Adipose tissue (tissue), 3 donors: ENCODE results near the gene BCL6. TPM values are rescaled to one million over a fixed set of nuclear protein-coding genes. Genes with fewer than 3 reads are reported as not detected.
"Not testable (repeated sequence)": the region's sequence is repeated elsewhere in the genome, so short reads cannot be mapped to it uniquely, and the experiment has no call there.

ENCODE experiments used
- H3K27ac ChIP-seq: one replicate; pipeline ENCODE4 v1.5.1; 2013; ENCODE audit warnings: low read depth, low read length
- WGBS, 3 donors: extraction: QIAGEN DNeasy Blood & Tissue Kit; methylation state at CpG; one replicate each; pipeline ENCODE4 v1.1.7; 2013; 5-methylcytosine and 5-hydroxymethylcytosine counted together
- polyA plus RNA-seq, 3 donors: library from polyadenylated mRNA; stranded (reverse); fragments of 200-250 nt; gene quantifications; one replicate each; pipeline ENCODE4 v1.2.3, GENCODE V29; 2013
- donor health status: healthy with polysubstance abuse.
- donor health status: Bipolar disorder and iron deficiency.
- donor health status: healthy.

The BCL6 gene
- polyA plus RNA-seq, 3 donors = 41.1 to 221 (median 96.3) TPM

- H3K27ac ChIP-seq = no peak overlapping the region
- 71 to 75% (median 72%) methylated on average over 4 of the region's 4 CpGs for WGBS, 3 donors
Observed at GRCh38 chr3:187695449-187695848, 49.8 kb downstream of the BCL6 start.

GRCh38 chr3:187694801-187695200, 50.5 kb downstream of the BCL6 start:
- H3K27ac ChIP-seq = no peak overlapping the region
- WGBS, 3 donors = 40 to 67% (median 57%) methylated on average over 3 of the region's 3 CpGs

- H3K27ac ChIP-seq = no peak overlapping the region
- WGBS, 3 donors = 96 to 100% (median 100%) methylated on average over 1 of the region's 1 CpG
Observed at GRCh38 chr3:187693431-187693830, 51.8 kb downstream of the BCL6 start.

DNA sequence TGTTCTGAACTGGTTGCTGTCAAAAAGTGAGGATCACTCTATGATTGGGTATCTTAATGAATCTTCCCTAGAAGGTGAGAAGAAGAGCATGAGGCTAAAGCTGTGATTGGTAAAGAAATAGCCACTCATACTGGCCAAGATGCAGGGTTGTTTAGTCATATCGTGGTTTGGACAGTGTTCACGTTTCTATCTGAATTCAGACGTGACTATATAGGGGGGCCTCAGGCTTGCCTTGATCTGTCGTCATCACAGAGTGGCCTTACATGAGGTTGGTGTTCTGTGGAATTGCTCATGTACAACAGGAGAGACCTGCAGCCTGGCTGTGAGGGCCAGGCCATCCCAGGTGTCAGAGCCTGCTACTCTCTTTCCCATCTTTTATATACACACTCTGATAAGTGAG, 55.3 kb downstream of the BCL6 start:
- WGBS, 3 donors = 66 to 73% (median 69%) methylated on average over 4 of the region's 4 CpGs

DNA sequence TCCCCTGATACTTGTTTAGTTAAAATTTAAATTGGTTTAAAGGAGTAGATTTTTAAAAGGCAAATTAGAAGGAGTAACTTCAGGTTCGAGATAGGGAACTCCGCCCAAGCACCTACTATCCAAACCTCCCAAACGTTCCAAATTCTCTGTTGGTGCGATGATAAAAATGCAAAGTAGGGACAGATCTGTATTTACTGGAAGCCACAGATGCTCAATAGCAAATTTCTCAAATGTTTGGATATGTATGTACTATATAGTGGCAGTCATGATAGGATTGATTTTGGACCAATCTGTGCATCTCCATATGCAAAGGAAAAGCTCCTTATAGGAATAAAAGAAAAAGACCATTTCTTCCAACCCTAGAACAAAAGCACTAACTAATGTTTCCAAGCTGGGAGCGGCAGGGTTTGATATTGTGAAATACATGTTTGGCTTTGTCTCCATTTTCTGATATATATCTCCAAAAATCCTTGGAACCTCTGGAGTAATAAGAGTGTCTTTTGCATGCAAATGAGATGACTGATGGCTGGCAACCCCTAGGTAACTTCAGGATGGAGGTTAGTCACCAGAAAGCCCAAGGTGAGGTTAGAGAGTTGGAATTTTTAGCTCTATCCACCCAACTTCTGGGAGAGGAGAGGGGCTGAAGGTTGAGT, 58.5 kb downstream of the BCL6 start:
- 90 to 94% (median 91%) methylated on average over 5 of the region's 5 CpGs for WGBS, 3 donors
- no peak overlapping the region for H3K27ac ChIP-seq

More for the DNA sequence above, 55.3 kb downstream of the BCL6 start:
- no peak overlapping the region for H3K27ac ChIP-seq

DNA sequence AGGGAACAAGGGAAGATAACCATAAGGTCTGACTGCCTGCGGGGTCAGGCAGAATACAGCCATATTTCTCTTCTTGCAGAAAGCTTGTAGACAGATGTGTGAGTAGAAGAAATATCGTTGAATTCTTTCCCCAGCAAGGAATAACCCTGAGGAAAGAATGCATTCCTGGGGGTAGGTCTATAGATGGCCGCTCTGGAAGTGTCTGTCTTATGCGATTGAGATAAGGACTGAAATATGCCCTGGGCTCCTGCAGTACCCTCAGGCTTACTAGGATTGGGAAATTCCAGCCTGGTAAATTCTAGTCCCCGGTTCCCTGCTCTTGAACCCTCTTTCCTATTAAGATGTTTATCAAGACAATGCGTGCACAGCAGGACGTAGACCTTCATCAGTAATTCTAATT, 59.3 kb downstream of the BCL6 start:
- H3K27ac ChIP-seq = no peak overlapping the region
- WGBS, 3 donors = 90 to 93% (median 91%) methylated on average over 7 of the region's 7 CpGs

DNA sequence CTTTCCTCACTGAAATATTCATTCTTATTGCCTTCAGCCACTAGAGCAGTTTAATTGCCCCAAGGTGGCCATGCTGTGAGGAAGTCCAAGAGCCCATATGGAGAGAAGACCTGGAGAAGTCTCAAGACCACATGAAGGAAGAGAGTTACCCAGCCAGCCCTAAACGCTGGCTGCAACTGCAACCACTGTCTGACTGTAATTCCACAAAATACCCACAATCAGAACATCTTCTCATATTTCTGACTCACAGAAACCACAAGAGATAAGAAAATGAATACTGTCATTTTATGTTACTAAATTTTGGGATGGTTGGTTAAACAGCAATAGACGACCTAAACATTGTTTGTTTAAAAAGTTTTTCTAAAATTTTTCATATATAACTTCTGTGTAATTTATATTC, 60.4 kb downstream of the BCL6 start:
- WGBS, 3 donors = 55 to 58% (median 57%) methylated on average over 2 of the region's 2 CpGs
- H3K27ac ChIP-seq = no peak overlapping the region

DNA sequence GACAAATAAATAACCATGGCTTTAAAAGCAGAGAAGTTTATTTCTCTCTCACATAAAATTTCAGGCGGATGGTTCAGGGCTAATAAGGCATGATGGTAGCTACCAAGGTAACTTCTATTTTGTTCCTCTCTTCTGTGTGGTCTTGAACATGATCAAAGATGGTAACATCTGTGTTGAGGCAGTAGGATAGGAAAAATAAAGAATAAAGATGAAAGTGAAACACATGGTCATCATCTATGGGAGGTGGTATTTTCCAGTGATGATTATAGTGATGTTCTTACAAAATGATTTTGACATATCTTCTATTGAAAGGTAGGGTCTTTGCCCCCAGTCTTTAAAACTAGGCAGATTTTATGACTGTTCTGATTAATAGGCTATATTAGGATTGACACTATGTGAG, 60.8 kb downstream of the BCL6 start:
- 83 to 96% (median 91%) methylated on average over 1 of the region's 1 CpG for WGBS, 3 donors
- H3K27ac ChIP-seq = no peak overlapping the region

- not testable (repeated sequence) for H3K27ac ChIP-seq
- 76 to 88% (median 83%) methylated on average over 11 of the region's 11 CpGs for WGBS, 3 donors
Observed at GRCh38 chr3:187681756-187682155, 63.5 kb downstream of the BCL6 start.

DNA sequence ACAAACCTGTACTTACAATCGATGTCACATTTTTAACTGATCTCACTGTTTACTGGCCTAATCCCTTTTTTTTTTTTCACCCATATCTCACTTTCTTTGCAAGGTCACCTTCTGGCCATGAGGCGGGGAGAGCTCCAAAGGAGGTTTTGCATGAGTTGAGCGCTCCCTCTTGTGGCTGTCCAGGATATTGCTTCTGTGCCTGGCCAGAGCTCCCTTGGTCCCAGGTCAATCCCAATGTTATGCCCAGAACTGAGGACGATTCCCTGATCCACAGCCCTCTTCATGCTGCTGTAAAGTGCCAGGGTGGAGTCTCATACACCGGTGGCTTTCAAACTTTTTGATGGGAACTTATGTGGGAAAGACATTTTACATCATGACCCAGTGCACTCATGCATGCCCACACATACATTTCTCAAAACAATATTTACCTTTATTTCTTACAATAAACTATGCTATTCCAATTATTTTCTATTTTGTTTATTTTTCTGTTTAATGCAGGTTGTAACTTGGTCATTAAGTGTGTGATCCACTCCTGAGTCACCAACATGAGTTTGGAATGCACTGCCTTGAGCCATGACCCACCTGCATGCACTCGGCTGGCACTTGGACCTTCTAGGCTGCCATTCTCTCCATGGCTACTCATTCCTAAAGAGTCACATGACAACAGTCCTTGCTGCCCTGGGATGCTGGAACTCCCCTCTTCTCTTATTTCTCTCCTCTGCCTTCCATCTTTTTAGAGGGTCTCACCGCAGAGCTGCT, 65.5 kb downstream of the BCL6 start:
- WGBS, 3 donors = 31 to 33% (median 31%) methylated on average over 7 of the region's 7 CpGs
- H3K27ac ChIP-seq = no peak overlapping the region

DNA sequence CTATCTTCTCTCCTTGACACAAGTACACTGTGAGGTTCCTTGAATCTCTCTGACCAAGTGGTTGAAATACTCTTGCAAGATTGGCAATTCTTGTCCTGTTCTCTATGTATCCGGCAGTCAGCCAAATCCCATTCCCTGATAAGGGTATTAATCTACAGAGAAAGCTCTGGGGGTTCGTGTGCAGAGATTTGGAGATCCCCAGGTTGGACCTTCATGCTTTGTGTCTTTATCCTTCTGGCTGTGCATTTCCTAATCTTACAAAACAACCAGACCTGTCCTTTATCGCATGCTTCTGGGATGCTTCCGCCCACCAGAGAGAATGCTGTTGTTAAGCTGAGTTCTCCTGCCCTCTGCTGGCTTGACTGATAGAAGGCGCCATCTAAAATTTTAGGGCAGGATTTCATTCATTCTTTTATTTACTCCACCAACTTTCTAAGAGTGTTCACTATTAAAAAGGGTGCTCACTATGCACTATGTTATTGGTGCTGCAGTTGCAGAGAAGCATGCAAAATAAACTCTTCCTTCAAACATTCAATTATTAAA, 66.5 kb downstream of the BCL6 start:
- H3K27ac ChIP-seq = no peak overlapping the region
- WGBS, 3 donors = 18 to 24% (median 22%) methylated on average over 5 of the region's 5 CpGs

GRCh38 chr3:187677604-187678003, 67.7 kb downstream of the BCL6 start:
- 18 to 48% (median 29%) methylated on average over 1 of the region's 1 CpG for WGBS, 3 donors
- no peak overlapping the region for H3K27ac ChIP-seq

DNA sequence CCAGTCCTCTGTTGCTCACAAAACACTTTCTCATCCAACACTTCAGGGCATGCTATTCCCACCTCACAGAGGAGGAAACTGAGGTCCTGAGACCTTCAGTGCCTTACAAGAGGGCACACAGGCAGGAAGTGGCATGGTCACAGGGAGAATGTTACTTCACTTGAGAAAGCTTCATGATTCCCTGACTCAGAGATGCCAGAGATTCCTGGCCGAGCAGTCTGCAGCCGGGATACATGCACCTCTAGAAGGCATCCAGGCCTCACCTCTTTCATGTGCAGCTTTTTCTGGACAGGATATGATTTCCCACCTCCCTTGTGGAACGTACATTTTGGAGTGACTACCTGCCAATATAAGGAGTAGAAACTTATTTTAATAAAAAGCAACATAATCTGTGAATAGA, 72.3 kb downstream of the BCL6 start:
- WGBS, 3 donors = 59 to 69% (median 60%) methylated on average over 3 of the region's 3 CpGs
- no peak overlapping the region for H3K27ac ChIP-seq

Other genes starting within 250 kb of the BCL6 start
- 100 to 1,000 TPM in 1 of 3 donors, 10 to 100 TPM in 1, 1 to 10 TPM in 1; 4.0 to 785 (median 13.1) TPM for gene SST, start 75.1 kb downstream of the BCL6 start, polyA plus RNA-seq
- gene RTP2, start 42.9 kb downstream of the BCL6 start, polyA plus RNA-seq = not detected